HG03159 (cell line): Measurements from ENCODE around the gene LKAAEAR1.
A peak's percentile ranks its signal among the peaks of the same experiment; 100 is the strongest.

Experiments used
- ATAC-seq: cut with Tn5 transposase; IDR thresholded peaks from one replicate; pipeline ENCODE4 v1.9.1; 2021; ENCODE audit warnings: mild to moderate bottlenecking, moderate library complexity; ENCODE audit not compliant: unreplicated experiment

Gene LKAAEAR1

DNA sequence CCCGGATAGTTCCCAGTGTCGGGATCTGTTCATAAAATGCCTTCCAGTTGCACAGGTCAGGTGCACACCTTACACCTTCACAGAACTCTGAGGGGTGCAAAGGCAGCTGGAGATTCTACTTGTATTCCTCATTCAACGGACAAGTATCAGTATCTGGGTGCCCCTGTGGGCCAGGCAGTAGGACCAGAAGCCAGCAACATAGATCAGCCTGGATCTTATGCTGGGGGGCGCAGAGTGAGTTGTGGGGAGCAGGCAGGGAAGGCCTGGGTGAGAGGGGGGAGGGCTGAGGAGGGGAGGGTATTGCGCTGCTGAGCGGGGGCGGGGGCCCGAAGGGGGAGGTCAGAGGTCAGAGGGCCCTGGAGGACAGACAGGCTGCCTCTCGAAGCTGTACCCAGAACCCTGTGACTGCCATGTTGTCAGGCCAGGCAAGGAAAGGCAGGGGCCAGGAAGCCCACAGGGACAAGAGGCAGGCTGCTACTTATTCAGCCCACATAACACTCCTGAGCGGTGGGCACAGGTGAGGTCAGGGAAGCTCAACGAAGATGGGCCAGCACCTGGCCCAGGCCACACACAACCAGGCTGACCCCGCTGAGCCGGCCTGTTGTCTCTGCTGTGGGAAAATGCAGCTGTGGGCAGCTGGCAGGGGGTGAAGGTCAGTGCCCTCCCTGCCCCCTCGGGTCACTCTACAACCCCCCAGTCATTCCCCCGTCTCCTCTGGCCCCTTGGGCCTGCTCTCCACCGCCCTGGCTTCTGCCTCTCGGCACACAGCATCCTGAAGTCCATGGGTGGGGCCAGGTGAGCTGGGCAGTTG, 3.2 kb downstream of the LKAAEAR1 start:
- ATAC-seq: no peak

DNA sequence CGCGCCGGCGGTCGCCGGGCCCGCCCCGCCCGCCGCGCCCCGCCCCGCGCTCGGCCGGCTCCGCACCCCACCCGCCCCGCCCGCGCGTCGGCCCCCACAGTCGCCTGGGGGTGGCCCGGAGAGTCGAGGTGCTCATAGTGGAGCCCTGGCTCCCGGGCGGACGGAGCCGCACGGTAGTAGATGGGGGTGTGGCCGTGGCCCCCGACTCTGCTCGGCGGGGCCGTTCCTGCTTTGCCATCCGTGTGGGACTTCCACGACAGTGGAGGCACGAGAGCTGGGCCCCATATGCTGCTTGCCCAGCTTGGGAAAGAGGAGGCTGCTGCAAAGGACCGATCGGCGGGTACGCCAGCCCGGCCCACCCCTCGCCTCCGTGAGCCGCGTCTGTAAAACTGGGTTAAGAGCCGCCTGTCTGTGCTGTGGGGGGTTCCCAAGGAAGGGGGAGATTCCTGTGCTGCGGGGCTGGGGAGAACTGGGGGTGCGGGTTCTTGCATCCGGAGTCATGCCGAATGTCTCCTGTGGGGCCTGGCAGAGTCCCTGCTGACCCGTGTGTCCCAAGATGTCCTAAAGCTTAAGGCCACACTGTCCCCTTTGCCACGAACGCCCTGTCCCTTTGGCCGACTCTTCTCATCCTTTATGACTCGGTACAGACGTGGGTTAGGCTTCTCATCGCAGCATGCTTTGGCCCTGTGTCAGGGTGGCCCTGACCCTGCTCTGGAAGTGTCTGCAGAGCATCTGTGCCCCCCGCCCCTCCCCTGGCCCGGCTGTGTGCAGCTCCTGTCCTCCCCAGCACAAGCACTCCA, 4.0 kb downstream of the LKAAEAR1 start, which contains the start of gene OPRL1:
OPRL1 (plus strand) TSS at position 70 of the 800 bp plus-strand sequence. CDS start 12,639 bp downstream, outside the sequence.
- no peak for ATAC-seq

DNA sequence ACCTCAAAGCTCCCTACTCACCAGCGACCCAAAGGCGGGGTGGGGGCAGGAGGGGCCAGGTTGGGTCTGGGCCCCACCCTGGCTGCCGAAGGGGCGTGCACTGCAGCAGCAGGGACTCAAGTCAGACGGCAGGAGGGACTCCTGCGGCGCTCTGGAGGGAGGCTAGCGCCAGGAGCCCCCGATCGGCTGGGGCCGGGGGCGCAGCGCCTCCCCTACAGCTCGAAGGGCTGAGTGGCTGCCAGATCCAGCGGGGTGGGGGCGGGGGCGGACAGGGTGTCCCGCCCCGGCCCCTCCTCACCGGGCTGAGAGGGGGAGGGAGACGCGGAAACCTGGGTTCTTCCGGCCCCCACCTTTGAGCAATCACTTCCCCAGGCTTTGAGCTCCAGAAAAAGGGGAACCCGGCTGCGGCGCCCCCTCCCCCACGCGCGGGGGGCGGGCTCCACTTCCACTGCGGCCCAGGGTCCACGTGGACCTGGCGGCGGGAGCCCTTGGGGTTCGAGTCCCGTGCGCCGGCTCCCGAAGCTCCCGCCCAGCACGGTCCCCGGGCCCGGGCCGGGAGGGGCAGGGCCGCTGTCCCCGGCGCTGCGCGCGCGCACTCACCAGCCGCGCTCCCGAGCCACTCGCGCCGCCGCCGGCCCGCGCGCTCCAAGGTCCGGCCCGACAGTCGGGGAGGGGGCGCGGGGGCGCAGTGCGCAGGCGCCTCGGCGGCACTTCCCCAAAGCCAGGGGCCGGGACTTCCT, 4.8 kb downstream of the LKAAEAR1 start, which contains the start of gene RGS19:
RGS19 (minus strand) TSS at position 246 of the 740 bp plus-strand sequence. CDS start 2,632 bp downstream, outside the sequence.
- ATAC-seq: peak; percentile 42

DNA sequence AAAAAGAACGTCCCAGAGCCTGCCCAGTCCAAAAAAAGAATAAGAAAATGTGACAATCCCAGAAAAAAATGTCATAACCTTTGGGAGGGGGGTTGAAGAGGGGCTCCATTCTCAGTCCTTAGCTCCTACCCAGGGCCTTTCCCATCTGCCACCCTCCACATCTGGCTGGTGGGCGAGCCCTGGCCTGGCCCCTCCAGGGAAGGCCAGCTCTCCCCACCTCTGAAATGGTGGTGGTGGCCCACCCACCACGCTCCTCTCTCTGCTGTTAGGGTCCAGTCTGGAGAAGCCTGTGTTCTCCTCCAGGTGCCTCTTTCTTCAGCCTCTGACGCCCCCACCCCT, 5.3 kb downstream of the LKAAEAR1 start:
- ATAC-seq: no peak

DNA sequence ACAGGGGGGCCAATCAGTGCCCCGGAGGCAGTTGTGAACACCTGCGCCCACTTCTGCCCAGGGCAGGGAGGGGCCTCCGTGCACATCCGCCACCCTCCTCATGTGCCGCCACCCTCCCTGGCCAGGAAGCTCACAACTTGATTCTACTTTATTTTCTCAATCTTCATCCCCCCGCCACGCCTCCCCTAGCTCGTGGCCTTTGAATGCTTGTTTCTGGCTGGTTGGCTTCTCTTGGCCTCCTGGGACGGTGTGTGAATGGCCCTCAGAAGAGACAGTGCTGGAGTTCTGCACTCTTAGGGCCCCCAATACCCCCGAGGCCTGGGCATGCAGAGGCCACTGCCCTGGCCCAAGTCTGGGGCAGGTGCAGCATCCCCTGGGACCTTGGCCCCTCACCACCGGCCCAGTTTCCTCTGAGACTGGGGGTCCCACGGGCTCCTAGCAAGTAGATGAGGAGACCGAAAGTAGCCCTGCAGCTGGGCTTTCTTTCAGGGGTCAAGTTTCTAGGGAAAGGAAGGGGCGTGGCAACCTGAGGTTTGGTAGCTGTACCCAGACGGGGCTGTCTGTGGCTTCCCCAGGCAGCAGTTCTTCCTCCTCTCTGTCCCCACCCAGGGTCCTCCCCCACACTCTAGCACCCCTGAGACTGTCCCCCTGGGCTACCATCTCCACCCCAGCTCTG, 6.2 kb downstream of the LKAAEAR1 start:
- ATAC-seq: no peak

DNA sequence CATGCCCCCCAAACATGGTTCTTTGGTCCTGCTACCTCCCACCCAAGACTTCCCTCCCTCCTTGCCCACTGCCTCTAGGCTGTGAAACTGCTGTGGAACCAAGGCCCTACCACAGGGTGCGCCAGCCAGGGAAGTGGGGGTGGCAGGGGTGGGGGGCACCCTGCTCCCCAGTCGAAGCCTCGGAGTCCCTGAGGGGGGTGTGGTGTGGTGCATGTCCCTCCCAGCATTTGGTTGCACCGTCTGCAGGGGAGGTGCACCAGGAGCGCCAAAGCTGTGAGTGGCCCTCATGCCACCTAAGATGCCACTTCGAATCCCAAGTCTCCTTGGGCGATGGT, 6.7 kb downstream of the LKAAEAR1 start:
- no peak for ATAC-seq

DNA sequence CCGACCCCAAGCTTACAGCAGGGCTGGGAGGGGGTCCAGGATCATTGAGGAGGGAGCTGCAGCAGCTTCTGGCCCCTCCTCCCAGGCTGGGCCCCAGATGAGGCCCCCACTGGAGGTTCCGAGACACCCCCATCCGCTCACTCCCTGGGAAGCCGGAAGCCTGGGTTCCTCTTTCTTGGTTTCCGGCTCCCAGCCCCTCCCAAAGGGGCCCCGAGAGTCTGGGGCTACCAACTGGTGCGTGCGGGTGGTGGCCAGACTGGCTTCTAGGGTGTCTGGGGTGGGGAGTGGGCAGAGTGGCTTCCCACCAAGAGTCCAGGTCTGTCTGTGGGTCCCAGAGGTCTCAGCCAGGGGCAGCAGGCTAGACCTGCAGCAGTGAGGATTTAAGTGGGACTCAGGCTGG, 7.1 kb downstream of the LKAAEAR1 start:
- ATAC-seq: no peak

DNA sequence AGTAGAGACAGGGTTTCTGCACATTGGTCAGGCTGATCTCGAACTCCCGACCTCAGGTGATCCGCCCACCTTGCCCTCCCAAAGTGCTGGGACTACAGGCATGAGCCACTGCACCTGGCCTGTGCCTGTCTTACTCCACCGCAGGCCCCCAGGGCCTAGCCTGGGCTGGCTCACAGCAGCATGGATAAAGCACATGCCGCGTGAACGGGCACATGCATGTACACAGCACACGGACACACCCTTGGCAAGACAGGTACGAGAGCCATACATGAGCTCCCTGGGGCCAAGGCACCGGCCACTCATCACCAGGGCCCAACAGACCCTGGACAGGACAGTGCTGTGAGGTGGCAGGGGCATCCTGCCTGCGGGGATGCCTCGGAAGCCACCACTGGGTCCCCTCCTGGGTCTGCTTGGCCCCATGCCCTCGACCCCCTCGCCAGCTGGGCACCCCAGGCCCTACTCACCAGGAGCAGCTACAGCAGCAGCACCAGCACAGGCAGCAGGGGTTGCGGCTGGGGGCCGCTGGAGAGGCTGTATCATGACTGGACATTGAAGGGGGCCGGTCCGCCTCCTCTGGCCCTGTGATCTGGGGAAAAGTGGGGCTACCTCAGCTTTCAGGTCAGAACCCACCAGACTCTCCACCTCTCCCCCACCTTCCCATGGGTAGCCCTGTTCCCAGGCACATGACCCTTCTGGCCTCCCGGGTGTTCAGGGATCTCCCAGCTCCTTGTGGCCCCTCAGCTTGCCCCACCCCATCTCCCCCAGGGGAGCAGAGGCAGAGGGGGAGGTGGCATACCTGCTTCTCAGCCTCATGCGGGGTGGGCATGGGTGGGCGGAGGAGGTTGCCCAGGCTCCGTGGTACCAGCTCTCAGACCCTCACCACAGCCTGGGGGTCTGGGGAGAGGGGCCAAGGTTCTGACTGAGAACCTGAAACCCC, 7.9 kb downstream of the LKAAEAR1 start:
- ATAC-seq: no peak

DNA sequence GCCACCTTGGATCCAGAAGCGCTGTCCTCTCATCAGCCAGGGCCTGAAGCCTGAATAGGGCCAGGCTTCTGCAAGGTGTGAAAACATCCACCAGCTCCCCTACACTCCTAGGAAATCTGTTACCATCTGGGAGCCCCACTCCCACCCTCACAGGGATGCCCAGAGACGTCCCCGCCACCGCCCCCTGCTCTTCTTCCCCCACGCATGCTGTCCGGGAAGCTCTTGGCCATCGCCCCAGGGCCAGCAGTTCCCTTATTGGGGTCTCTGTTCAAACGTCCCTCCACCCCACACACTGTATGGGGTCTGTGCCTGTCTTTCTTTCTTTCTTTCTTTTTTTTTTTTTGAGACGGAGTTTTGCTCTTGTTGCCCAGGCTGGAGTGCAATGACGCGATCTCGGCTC, 8.6 kb downstream of the LKAAEAR1 start:
- ATAC-seq: no peak

DNA sequence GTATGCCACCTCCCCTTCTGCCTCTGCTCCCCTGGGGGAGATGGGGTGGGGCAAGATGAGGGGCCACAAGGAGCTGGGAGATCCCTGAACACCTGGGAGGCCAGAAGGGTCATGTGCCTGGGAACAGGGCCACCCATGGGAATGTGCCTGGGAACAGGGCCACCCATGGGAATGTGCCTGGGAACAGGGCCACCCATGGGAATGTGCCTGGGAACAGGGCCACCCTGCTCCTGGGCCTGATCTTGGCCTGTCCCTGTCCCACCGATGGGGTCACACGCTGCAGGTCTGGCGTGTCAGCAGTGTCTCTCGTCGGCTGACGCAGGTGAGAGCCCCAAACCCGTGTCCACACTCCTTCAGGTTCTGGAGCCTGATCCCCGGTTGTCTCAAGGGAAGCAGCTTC, 9.2 kb downstream of the LKAAEAR1 start:
- ATAC-seq: no peak

DNA sequence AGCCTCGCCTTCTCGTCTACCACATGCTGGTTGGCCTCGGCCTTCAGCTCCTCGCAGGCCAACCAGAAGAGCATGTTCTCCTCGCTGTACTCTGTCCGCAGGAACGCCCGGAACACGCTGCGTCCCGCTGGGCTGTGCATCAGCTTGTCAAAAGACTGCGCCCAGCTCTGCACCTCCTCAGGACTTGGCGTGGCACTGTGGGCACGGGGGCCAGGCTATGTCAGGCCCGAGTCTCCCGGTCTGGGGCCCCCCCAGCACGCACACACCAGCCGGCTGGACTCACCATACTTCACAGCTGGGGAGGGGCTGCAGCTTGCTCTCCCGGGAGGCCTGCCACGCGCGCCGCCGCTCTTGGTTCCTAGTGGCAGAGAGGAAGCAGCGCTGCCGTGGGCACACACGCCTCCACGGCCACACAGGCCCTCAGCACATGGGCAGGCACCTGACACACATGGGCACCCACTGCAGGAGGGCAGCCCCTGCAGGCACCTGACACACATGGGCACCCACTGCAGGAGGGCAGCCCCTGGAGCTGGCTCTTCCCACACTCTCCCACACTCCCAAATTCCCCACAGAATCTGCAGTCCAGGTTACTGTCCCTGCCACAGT, 9.9 kb downstream of the LKAAEAR1 start:
- no peak for ATAC-seq

DNA sequence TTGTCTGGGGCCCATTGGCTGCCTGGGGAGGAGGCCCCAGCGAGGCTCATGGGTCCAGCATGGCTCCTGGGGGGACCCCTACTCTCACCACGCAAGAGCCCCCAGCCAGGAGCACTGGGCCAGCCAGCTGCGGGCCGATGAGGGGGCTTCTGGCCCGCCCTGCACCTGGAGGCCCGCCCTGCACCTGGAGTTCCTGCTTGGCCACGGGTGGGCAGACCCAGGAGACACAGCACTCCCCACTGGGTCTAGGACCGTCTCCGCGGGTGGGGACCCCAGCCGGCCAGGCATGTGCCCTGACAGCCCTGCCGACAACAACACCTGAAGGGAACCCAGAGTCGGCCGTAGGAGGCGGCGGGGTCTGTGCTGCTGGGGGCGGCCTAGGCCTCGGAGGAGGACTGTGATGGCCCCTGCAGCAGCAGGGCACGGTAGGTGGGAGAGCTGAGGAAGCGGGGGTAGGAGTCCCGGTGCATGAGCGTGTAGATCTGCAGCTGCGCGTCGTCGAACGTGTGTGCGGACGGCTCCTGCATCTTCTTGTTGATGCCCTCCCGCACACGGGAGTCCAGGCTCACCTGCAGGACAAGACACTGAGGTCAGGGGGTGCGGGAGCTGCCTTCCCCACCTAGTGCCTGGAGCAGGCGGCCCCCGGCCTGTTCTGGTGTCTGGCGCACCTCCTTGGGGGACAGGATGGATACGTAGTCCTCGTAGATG, 10.6 kb downstream of the LKAAEAR1 start:
- ATAC-seq: no peak

DNA sequence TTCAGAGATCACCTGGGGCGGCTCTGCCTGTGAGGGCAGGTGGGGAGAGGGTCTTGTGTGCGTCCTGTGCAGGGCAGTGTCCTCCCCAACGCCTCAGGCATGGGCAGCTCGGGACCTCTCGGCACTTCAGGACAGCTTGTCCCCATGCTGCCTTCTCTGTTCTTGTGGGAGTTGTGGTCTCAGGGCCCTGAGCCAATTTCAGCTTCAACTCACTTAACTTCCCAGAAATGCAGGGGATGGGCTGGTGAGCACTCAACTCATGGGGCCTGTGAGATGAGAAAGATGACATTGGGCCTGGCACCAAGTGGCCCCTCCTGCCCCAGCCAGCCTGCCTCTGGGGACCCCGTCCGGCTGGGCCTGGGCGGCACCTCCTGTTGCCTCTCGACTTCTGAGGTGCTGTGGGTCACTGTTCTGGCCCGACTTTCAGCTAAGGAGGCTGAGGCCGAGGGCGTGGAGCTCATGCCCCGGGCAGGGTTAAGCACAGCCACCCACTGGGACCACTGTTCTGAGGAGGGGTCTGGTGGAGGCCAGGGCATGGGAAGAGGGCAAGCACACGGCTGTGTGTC, 11.6 kb downstream of the LKAAEAR1 start:
- ATAC-seq: no peak

DNA sequence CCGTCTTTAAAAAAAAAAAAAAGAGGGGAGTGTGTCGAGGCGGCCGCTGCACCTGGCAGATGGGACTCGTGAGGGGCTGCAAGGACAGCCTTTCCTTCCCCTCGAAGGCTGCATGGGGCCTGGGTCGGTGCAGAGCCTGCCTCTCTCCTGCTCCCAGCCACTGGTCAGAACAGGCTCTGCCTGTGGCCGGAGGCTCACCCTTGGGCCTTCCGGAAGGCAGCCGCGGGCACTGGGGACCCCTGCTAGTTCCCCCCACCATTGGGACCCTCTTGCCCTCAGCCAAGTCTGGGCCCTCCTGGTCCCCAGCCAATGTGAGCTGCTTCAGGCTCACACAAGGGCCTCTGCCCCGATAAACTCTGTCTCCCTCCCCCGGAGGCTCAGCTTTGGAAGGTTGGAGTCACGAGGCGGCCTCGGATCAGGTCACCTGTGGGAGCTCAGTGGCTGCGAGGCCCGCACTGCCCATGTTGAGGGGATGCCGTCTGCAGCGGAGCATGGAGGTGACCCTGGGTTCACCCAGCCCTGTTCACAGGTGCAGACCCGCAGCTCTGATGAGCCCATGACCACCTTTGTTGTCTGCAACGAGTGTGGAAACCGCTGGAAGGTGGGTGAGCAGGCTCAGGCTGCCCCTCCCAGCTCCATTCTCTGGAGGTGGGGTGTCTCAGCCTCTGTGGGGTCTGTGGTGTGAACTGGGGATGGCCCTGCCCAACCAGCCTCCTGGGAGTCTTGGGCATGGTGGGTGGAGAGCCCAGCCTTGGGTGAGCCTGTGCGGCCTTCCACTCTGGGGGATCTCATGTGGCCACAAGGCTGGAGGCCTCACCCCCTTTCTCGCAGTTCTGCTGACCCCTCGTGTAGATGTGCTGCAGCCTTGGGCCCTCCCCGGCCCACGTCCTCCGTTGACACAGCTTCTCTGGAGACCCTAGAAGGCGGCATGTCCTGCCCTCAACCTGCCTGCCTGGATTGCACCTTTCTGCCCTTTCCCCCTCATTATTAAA, 12.6 kb downstream of the LKAAEAR1 start:
- ATAC-seq: no peak

DNA sequence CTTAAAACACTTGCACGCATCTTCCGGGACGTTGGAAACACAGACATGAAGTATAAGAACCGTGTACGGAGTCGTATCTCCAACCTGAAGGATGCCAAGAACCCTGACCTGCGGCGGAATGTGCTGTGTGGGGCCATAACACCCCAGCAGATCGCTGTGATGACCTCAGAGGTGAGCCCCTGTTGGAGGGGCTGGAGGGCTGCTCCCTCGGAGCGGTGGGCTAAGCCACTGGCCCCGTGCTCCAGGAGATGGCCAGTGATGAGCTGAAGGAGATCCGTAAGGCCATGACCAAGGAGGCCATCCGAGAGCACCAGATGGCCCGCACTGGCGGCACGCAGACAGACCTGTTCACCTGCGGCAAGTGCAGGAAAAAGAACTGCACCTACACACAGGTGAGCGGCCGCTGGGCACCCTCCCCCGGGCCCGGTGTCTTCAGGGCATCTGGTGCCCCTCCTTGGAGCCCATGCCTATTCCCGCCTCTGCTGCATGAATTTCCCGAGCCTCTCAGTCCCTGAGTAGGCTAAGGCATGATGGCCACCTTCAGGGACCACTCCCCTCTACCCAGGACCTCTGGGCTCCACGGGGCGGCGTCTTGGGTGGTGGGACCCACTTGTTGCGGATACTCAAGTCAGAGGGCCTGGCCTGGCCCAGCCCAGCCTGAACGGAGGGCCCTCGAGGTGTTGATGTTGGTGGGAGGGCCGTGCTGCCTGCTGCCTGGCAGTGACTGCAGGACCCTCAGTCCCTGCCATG, 13.8 kb downstream of the LKAAEAR1 start:
- ATAC-seq: no peak

DNA sequence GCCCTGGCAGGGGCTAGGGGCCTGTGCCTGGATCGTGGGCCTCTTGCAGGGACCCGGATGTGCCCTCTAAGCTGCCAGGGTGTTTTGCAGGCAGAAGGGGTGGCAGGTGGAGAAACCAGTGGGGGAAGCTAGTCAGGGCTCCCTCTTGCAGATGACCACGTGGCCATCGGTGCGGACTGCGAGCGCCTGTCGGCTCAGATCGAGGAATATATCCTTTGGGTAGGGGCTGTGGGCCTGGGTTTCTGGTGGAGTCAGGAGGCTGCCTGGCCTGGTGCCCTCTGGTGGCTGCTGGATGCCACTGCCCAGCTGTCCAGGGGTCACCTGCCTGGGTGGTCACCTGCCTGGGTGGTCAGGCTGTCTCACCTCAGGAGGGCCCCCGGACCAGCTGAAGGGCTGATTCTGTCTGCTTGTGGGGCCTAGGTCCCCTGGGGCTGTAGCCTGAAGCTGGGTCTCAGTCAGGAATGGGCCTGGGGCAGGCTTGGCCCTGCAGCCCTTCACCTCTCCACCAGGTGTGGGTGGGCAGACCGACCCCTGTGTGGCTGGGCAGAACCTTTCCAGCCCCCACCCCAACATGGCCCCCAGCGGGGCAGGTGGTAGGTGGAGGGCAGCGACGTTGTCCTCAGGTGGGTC, 14.5 kb downstream of the LKAAEAR1 start:
- no peak for ATAC-seq
